ENCODE data around the gene POTEG. TPM values are rescaled to one million over a fixed set of nuclear protein-coding genes. Genes with fewer than 3 reads are reported as not detected.

The POTEG gene
- total and polyA plus RNA-seq, 4 donors = 0.09 to 0.17 TPM; not detected in 2

Small RNAs within 50 kb of the gene (small RNA-seq; reads per million reads assigned to genes)
- not detected for gene RNU6-1268P (ENCODE audit: low replicate concordance)
